Adrenal gland (tissue), 12 donors: ENCODE measurements around the gene DMXL1. TPM values are rescaled to one million over a fixed set of nuclear protein-coding genes. Genes with fewer than 3 reads are reported as not detected.

ENCODE experiments used
- DNase-seq, 7 donors: peaks; one replicate each; pipeline ENCODE4 v3.0.0-alpha.2; 2019 to 2020
- H3K27ac ChIP-seq, 5 donors: fragments of 200-600 bp; sonication (generic) in 4 of 5; 1 replicate in 3 of 5; 2 replicates in 2 of 5; pipeline versions ENCODE4 v1.5.1 to v1.8.0; 2016 to 2020; ENCODE audit warnings: mild to moderate bottlenecking in 1 of 5
- H3K27me3 ChIP-seq: fragments of 200-600 bp; 2 replicates; pipeline ENCODE4 v1.8.0; 2021
- H3K36me3 ChIP-seq, 2 donors: fragments of 200-600 bp; replicated peaks in 1 of 2; 1 replicate in 1 of 2; 2 replicates in 1 of 2; pipeline versions ENCODE4 v1.5.1 to v1.8.0; 2018 to 2022
- H3K4me1 ChIP-seq, 2 donors: fragments of 200-600 bp; replicated peaks in 1 of 2; 1 replicate in 1 of 2; 2 replicates in 1 of 2; pipeline versions ENCODE4 v1.5.1 to v1.8.0; 2018 to 2021
- H3K4me3 ChIP-seq, 4 donors: fragments of 200-600 bp; sonication (generic) in 3 of 4; one replicate each; pipeline ENCODE4 v1.5.1; 2016 to 2018
- H3K9me3 ChIP-seq, 3 donors: fragments of 200-600 bp; sonication (generic) in 1 of 3; replicated peaks in 1 of 3; 1 replicate in 2 of 3; 2 replicates in 1 of 3; pipeline versions ENCODE4 v1.5.1 to v1.8.0; 2016 to 2021
- POLR2A ChIP-seq, 2 donors: fragments of 450-650 bp; IDR thresholded peaks; one replicate each; pipeline ENCODE4 v1.6.1; 2017; ENCODE audit warnings: antibody characterized with exemption in 2 of 2, mild to moderate bottlenecking in 2 of 2, moderate library complexity in 1 of 2
- WGBS, 4 donors: extraction: QIAGEN DNeasy Blood & Tissue Kit in 2 of 4; methylation state at CpG; one replicate each; pipeline versions ENCODE4 v1.1.5 to v1.1.7; 2013 to 2017; 5-methylcytosine and 5-hydroxymethylcytosine counted together
- intact Hi-C, 2 donors: fragments of 100-400 bp; cut with DNase I; formaldehyde crosslinking; loops; one replicate each; pipeline versions ENCODE4 v1.14.1 to v1.15.0; 2022 to 2023
- polyA plus RNA-seq, 3 donors: library from polyadenylated mRNA; stranded (reverse); fragments of 200-250 nt in 2 of 3; fragments of 350-450 nt in 1 of 3; fragmentation: Illumina TruSeq in 1 of 3; extraction: RNeasy Lipid Tissue Mini Kit (QIAGEN cat#74804) in 1 of 3; gene quantifications; one replicate each; pipeline ENCODE4 v1.2.3, GENCODE V29; 2013 to 2014
- total RNA-seq, 9 donors: library from RNA; depleted of rRNA in 4 of 9; stranded (reverse); fragments of >200 nt in 4 of 9; fragments of 120-200 nt in 1 of 9; fragmentation: NEBNext Ultra II Directional in 1 of 9; extraction: Animal tissue kit (Norgen Biotek cat#: 25700) in 1 of 9; gene quantifications; one replicate each; pipeline versions ENCODE4 v1.1.0 to v1.2.4, GENCODE V29; 2013 to 2023
- TF ChIP-seq, protein P1 (sequence below), 6 experiments: fragments of 450-650 bp in 4 of 6; fragments of 200-600 bp in 2 of 6; sonication (generic) in 1 of 6; IDR thresholded peaks; 1 replicate in 5 of 6; 2 replicates in 1 of 6; pipeline versions ENCODE4 v1.5.1 to v1.8.0; 2016 to 2021; ENCODE audit warnings: antibody characterized with exemption in 6 of 6, mild to moderate bottlenecking in 2 of 6, moderate library complexity in 1 of 6
- donor health status: healthy with polysubstance abuse.
- donor health status: Bipolar disorder and iron deficiency.
- donor health status: DM: yes; HTN: yes; CAD: no.
- donor health status: DM: no; HTN: no; CAD: no.
- donor health status: DM: no; HTN: no; CAD: no.
- donor health status: DM: yes; HTN: yes; CAD: no.

The DMXL1 gene
- total and polyA plus RNA-seq, 12 donors = 15.1 to 91.1 (median 41.2) TPM

DNA sequence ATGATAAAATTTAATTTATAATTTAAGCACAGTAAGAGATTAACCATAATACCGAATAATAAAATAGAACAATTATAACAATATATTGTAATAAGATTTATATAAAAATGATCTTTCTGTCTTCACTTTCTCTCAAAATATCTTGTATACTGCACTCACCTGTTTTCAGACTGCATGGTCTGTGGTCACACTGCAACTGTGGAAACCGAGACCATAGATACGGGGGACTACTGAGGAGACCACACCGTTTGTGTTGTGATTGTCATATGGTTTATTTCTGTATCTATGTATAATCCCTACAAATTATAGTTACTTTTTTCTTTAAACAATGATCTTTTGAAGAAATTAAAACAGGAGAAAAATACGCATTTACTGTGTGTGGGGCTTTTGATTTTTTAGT is 206.1 kb downstream of the DMXL1 start:
- no peak overlapping the region for H3K4me3 ChIP-seq
- H3K27ac ChIP-seq = no peak overlapping the region
- intact Hi-C loops = no loop called here
- WGBS, 4 donors = 93 to 99% (median 95%) methylated on average over 5 of the region's 5 CpGs
- H3K36me3 ChIP-seq = no peaks in the 10 kb centered on the region
- no peaks in the 10 kb centered on the region for H3K4me1 ChIP-seq
- H3K27me3 ChIP-seq = no peaks in the 10 kb centered on the region
- H3K9me3 ChIP-seq = no peaks in the 10 kb centered on the region
- TF ChIP-seq, protein P1, sequence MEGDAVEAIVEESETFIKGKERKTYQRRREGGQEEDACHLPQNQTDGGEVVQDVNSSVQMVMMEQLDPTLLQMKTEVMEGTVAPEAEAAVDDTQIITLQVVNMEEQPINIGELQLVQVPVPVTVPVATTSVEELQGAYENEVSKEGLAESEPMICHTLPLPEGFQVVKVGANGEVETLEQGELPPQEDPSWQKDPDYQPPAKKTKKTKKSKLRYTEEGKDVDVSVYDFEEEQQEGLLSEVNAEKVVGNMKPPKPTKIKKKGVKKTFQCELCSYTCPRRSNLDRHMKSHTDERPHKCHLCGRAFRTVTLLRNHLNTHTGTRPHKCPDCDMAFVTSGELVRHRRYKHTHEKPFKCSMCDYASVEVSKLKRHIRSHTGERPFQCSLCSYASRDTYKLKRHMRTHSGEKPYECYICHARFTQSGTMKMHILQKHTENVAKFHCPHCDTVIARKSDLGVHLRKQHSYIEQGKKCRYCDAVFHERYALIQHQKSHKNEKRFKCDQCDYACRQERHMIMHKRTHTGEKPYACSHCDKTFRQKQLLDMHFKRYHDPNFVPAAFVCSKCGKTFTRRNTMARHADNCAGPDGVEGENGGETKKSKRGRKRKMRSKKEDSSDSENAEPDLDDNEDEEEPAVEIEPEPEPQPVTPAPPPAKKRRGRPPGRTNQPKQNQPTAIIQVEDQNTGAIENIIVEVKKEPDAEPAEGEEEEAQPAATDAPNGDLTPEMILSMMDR (IDR thresholded peaks at IDR 0.05) = no peak
- TF ChIP-seq POLR2A (IDR thresholded peaks at IDR 0.05) = no peak
- DNase-seq = no peak

DNA sequence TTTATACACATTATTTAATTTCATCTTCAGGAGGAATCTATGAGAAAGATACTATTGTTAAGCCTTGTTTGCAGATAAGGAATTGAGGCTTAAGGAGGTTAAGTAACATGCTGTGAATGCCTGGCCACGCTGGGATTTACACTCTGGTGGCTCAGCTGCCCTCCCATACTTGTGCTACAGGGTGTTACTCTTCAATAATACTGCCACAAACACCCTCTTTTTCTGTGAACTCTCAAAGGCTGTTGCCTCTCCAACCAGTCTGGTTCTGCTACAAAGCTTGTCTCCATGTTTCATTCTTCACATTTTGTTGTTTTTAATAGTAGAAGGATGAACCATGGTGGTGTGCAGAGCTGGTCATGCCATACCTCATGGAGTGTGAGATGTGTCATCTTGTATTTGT is 208.2 kb downstream of the DMXL1 start:
- 83 to 90% (median 89%) methylated on average over 1 of the region's 1 CpG for WGBS, 4 donors
- no peak for DNase-seq
- Histone ChIP-seq H3K27ac (no peak overlapping the region), H3K4me1 (no peaks in the 10 kb centered on the region), H3K4me3 (no peak overlapping the region), H3K36me3 (no peaks in the 10 kb centered on the region), H3K9me3 (no peaks in the 10 kb centered on the region), H3K27me3 (no peaks in the 10 kb centered on the region)
- intact Hi-C loops = no loop called here
- TF ChIP-seq, protein P1 (IDR thresholded peaks at IDR 0.05) = no peak
- TF ChIP-seq POLR2A (IDR thresholded peaks at IDR 0.05) = no peak

DNA sequence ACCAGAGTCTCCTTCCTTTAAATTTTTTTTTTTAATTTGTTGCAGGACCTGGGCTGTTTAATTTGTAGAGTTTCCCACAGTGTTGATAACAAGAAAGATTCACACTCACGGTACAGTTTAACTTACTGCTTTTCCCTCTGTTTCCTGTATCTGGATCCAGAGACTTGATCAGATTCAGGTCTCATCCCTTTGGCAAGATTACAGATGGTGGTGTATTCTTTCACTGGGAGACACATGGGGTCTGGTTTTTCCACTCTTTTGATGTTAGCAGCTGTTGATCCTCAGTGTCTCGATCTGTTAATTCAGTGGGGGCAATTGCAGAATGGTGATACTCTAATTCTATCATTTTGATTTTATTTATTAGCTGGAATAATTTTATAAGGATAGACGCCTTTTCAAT is 209.5 kb downstream of the DMXL1 start:
- Histone ChIP-seq H3K27ac (no peak overlapping the region), H3K4me1 (no peaks in the 10 kb centered on the region), H3K36me3 (no peaks in the 10 kb centered on the region), H3K4me3 (no peak overlapping the region), H3K27me3 (no peaks in the 10 kb centered on the region), H3K9me3 (no peaks in the 10 kb centered on the region)
- WGBS, 4 donors = 77 to 84% (median 81%) methylated on average over 3 of the region's 3 CpGs
- intact Hi-C loops = no loop called here
- no peak for DNase-seq
- TF ChIP-seq, protein P1 (IDR thresholded peaks at IDR 0.05) = no peak
- no peak for TF ChIP-seq POLR2A (IDR thresholded peaks at IDR 0.05)

DNA sequence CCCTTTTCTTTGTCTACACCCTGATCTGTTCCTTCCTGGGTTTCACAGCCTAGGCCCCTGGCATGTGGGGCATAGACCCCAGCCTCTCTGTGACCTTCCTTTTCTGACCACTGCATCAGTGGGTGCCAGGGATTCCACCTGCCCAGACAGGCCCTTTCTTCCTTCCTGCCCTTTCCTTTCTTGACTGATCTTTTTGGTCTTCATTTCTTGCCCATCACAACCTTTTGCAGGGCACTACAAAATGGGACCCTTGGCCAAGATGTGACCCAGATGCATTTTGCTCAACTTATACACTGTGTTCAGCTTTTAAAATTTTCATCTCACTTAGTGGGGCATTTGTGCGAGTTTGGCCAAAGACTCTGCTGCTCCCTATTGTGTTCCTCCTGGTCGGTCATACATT is 211.7 kb downstream of the DMXL1 start:
- no peak overlapping the region for H3K27ac ChIP-seq
- H3K9me3 ChIP-seq = no peaks in the 10 kb centered on the region
- H3K36me3 ChIP-seq = no peaks in the 10 kb centered on the region
- H3K4me1 ChIP-seq = no peaks in the 10 kb centered on the region
- WGBS, 4 donors = 88 to 100% (median 95%) methylated on average over 2 of the region's 2 CpGs
- TF ChIP-seq, protein P1 (IDR thresholded peaks at IDR 0.05) = no peak
- no peak for TF ChIP-seq POLR2A (IDR thresholded peaks at IDR 0.05)
- no peaks in the 10 kb centered on the region for H3K27me3 ChIP-seq
- no peak for DNase-seq
- no peak overlapping the region for H3K4me3 ChIP-seq
- intact Hi-C loops = no loop called here
